C1 segment of cervical spinal cord (tissue), 14 donors: ENCODE measurements around the gene ERBB4.

Experiments used
- DNase-seq, 14 donors: peaks; one replicate each; lab custom pipeline; 2025; lab: John Stamatoyannopoulos, UW

The ERBB4 gene

GRCh38 chr2:212538305-212539071, at the start of gene ERBB4:
TSS of gene ERBB4 (minus strand) at chr2:212538802. CDS start at chr2:212538530, 272 bp downstream.
- peak in 9 of 14 donors; percentile 46 to 73 (median 68) for DNase-seq

- no peak for DNase-seq
These were observed 41.5 kb upstream of the ERBB4 start for GRCh38 chr2:212580117-212580516.

- DNase-seq, result no peak
These were observed 17.7 kb upstream of the ERBB4 start for GRCh38 chr2:212556296-212556695.

GRCh38 chr2:212554233-212554632, 15.6 kb upstream of the ERBB4 start:
- DNase-seq, result no peak

- no peak for DNase-seq
These were observed 11.3 kb upstream of the ERBB4 start for GRCh38 chr2:212549941-212550340.

DNA sequence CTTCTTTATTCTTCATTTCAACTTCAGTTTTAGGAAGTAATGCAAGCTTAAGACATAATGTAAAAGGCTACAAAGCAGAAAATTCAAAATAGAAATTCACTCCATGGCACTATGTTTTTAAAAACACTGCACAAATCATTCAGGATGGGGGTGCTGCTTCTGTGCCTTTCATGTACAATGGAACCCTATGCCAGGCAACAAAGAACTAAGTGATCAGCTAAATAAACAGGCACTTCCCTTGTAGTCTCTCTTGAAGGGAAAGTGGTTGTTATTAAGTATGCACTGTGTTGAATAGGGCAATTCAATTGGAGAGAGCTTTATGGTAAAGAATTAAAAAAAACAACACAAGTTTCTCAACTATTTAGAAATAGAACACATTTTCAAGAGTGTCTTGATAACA, 10.9 kb upstream of the ERBB4 start:
- DNase-seq, result no peak

- DNase-seq, result no peak
These were observed 9.8 kb upstream of the ERBB4 start for GRCh38 chr2:212548455-212548819.

- no peak for DNase-seq
These were observed 9.3 kb upstream of the ERBB4 start for GRCh38 chr2:212547716-212548454.

- DNase-seq, result no peak
These were observed 8.1 kb upstream of the ERBB4 start for GRCh38 chr2:212546669-212547068.

GRCh38 chr2:212540341-212540740, 1.7 kb upstream of the ERBB4 start:
- no peak for DNase-seq

- peak in 13 of 14 donors; percentile 5 to 82 (median 59) for DNase-seq
These were observed 674 bp upstream of the ERBB4 start for GRCh38 chr2:212539072-212539880.

DNA sequence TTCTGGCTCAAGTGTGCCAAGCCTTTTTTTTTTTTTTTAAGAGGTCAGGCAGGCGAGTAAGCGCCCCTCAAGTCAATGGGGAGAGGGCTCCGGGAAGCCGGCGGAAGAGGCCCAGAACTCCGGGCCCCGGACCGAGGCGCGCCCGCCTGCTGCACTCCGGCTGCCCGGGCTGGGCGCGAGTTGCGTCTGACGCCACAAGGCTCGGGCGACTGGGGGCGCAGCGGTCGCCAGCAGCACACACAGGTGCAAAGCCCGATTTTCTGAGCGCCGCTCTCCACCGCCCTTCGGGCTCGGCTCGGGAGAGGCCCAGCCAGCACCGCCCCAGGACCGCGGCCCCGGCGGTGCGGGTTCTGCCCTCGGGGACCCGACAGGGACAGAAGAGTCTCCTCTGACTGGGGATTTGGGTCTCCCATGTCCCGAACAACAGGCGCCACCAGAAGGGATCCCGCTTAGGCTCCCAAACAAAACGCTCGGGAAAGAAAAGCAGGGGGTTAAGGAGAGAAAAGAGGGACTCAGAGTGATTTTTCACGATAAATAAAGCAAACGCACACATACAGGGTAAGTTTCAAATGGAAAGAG, 787 bp downstream of the ERBB4 start:
- peak in 10 of 14 donors; percentile 35 to 71 (median 60) for DNase-seq

DNA sequence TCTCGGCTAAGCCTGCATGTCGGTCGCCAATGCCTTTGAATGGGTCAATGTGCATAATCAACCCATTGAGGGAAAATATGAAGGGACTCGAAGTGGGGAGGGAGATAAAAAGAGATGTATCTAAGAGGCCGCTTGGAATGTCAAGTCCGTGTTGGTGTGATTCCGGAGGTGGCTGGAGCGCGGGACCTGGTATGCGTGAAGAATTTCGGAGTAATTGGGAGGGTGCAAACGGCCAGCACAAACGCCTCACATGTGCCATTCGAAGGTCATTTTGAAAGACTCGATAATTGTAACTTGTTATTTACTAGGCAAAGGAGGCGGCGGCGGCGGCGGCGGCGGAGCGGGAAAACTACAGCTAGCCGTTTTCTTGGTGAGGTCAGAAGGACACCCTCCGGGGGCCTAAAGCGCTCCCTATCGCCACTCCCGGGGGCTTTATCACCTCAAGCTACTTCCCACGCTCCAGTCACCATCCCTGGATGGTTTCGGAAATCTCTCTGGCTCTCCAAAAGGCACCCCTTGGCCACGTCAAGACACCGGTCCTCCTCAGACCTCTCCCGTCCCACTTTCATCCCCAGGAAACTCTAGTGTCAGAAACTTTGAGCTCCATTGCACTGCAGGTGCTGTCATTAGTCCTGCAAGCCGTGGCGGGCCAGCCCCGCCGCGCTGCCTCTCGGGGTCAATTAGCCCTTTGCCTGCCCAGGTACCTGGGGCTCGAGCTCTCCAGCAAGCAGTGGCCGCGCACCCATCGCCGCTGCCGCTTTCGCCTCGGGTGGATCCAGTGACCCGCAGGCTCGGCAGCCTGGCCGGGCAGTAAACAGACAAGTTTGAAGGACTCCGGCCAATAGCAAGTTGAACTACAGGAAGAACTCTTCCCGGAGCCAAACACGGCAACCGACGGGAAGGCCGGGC, 1.5 kb downstream of the ERBB4 start:
- DNase-seq, result peak in 10 of 14 donors; percentile 29 to 74 (median 66)

GRCh38 chr2:212535996-212536816, 2.4 kb downstream of the ERBB4 start:
- peak in 10 of 14 donors; percentile 6 to 74 (median 60) for DNase-seq

DNA sequence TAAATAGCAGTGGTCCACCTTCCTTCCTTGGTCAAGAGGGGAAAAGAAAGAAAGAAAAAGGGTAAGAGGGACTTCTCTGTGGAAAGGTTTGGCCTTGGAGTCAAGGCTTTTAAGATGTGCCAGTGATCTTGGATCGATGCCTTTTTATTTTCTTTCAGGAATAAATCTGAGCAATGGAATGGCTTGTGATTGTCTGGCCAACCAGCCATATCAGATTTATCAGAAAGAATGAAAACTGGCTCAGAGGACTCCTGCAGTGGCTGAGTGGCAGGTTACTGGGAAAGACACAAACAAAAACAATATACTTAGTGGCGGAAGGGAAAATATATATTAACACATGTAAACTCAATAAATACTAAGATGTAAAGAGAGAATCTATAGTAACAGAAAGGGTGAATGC, 4.3 kb downstream of the ERBB4 start:
- no peak for DNase-seq

DNA sequence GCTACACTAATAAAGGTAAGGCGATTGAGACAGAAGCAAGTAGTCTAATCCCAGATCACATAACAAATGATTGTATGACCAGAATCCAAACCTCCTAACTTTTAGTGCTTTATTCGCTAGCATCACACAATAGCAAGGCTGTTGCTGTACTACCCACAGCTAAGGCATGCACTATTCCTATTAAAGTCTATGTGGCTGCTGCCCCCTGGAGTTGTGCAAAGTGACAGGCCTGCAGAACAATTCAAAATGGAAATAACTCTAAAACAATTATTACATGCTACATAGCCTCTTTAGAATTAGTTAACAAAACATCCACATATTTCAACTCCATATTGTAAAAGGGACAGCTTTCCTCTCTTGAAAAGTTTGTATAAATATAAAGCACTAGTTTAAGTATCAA, 6.0 kb downstream of the ERBB4 start:
- DNase-seq, result no peak

DNA sequence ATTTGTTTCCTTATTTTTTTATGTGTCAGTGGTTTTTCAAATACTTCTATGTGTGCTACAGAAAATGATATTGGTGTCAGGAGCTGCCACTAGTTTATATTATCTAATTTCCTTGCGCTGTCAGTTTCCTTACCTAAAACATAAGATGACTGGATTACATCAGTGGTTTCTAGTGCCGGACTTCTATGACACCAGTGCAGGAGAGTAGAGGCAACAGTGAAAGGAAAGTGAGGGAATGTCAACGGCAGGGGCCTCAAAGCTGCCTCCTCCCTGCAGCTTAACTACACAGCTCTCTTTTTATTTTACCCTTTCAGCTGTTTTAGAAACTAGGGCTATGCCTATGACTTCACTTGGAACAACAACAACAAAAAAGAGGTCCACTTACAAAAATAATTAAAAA, 6.5 kb downstream of the ERBB4 start:
- DNase-seq, result no peak

DNA sequence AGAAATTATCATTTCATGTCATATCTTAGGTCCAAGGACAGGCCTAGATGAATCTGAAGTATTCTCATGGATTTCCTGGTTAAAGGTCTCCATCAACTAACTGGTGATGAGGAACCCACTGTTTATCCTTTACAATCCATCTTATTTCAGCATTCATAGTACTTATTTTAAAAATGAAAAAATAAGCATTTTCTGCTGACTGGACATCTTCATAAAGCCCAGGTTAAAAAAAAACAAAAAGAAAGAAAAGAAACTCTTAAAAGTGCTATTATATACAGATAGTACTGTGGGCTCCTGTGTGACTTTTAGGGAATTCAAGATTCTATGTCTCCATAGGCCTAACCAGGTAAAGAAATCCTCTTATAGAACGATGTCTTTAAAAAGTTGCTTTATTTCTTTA, 7.1 kb downstream of the ERBB4 start:
- DNase-seq, result no peak

DNA sequence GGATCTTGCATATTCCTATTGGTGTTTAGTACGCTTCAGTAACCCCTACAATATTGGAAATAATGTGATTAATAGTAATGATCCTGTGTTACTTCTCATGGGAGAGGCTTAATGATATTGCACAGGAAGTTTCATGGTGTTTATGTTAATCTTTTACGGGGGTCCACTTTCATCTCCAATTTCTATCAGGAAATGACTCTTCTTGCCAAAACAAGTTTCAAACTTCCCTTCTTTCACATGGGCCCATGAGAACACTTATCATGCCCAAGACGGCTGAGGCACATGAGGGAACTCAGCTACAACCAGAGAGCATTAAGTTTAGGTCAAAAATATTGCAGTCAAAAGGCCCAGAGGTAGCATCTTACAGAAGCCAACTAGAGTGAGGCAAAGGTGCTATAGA, 7.6 kb downstream of the ERBB4 start:
- no peak for DNase-seq

GRCh38 chr2:212530373-212530772, 8.2 kb downstream of the ERBB4 start:
- no peak for DNase-seq
